Upper lobe of left lung (tissue), 6 donors: Measurements from ENCODE around the gene TRAPPC11. TPM values are rescaled to one million over a fixed set of nuclear protein-coding genes. Genes with fewer than 3 reads are reported as not detected.

ENCODE experiments used
- ATAC-seq, 2 donors: fragments of 200-7000 bp; cut with Tn5 transposase; one replicate each; pipeline ENCODE4 v1.9.1; 2022; ENCODE audit warnings: mild to moderate bottlenecking in 2 of 2, moderate library complexity in 2 of 2; ENCODE audit not compliant: low FRiP score in 2 of 2
- DNase-seq, 2 donors: peaks; one replicate each; pipeline ENCODE4 v3.0.0-alpha.2; 2019 to 2020
- H3K27ac ChIP-seq, 4 donors: fragments of 200-600 bp; sonication (generic); one replicate each; pipeline ENCODE4 v1.5.1; 2016 to 2019
- H3K27me3 ChIP-seq, 4 donors: fragments of 200-600 bp; sonication (generic); one replicate each; pipeline ENCODE4 v1.5.1; 2017 to 2019
- H3K36me3 ChIP-seq, 4 donors: fragments of 200-600 bp; sonication (generic); one replicate each; pipeline ENCODE4 v1.5.1; 2016 to 2019
- H3K4me1 ChIP-seq, 4 donors: fragments of 200-600 bp; sonication (generic); one replicate each; pipeline ENCODE4 v1.5.1; 2018 to 2019
- H3K4me3 ChIP-seq, 4 donors: fragments of 200-600 bp; sonication (generic); one replicate each; pipeline ENCODE4 v1.5.1; 2017 to 2019; ENCODE audit warnings: mild to moderate bottlenecking in 2 of 4, moderate library complexity in 1 of 4
- H3K9me3 ChIP-seq, 4 donors: fragments of 200-600 bp; sonication (generic); one replicate each; pipeline ENCODE4 v1.5.1; 2018 to 2019
- EP300 ChIP-seq, 4 donors: sonication (generic); formaldehyde crosslinking; IDR thresholded peaks; one replicate each; pipeline ENCODE4 v1.5.1; 2017; ENCODE audit warnings: antibody characterized with exemption in 4 of 4, control low read depth in 2 of 4
- POLR2A ChIP-seq, 4 donors: fragments of 450-650 bp; IDR thresholded peaks; one replicate each; pipeline ENCODE4 v1.5.1; 2016 to 2017; ENCODE audit warnings: antibody characterized with exemption in 4 of 4, mild to moderate bottlenecking in 2 of 4
- POLR2AphosphoS5 ChIP-seq, 2 donors: sonication (generic); formaldehyde crosslinking; IDR thresholded peaks; one replicate each; pipeline ENCODE4 v1.5.1; 2017; ENCODE audit warnings: antibody characterized with exemption in 2 of 2
- WGBS, 2 donors: methylation state at CpG; one replicate each; pipeline ENCODE4 v1.1.5; 2017 to 2018; 5-methylcytosine and 5-hydroxymethylcytosine counted together
- total RNA-seq, 6 donors: library from RNA; depleted of rRNA in 4 of 6; stranded (reverse); fragments of >200 nt in 4 of 6; gene quantifications; one replicate each; pipeline versions ENCODE4 v1.1.0 to v1.2.1, GENCODE V29; 2016 to 2021
- TF ChIP-seq, protein P1 (sequence below), 6 experiments: fragments of 450-650 bp in 4 of 6; fragments of 200-600 bp in 2 of 6; sonication (generic) in 2 of 6; IDR thresholded peaks; one replicate each; pipeline ENCODE4 v1.5.1; 2016 to 2019; ENCODE audit warnings: antibody characterized with exemption in 6 of 6
- donor health status: DM: no; HTN: no; CAD: no; lungs with moderate emphysema.
- donor health status: DM: no; HTN: yes; CAD: no; lungs with severe emphysema.

The TRAPPC11 gene
- total RNA-seq, 6 donors from 2014 or later: 33.0 to 73.3 (median 39.1) TPM

DNA sequence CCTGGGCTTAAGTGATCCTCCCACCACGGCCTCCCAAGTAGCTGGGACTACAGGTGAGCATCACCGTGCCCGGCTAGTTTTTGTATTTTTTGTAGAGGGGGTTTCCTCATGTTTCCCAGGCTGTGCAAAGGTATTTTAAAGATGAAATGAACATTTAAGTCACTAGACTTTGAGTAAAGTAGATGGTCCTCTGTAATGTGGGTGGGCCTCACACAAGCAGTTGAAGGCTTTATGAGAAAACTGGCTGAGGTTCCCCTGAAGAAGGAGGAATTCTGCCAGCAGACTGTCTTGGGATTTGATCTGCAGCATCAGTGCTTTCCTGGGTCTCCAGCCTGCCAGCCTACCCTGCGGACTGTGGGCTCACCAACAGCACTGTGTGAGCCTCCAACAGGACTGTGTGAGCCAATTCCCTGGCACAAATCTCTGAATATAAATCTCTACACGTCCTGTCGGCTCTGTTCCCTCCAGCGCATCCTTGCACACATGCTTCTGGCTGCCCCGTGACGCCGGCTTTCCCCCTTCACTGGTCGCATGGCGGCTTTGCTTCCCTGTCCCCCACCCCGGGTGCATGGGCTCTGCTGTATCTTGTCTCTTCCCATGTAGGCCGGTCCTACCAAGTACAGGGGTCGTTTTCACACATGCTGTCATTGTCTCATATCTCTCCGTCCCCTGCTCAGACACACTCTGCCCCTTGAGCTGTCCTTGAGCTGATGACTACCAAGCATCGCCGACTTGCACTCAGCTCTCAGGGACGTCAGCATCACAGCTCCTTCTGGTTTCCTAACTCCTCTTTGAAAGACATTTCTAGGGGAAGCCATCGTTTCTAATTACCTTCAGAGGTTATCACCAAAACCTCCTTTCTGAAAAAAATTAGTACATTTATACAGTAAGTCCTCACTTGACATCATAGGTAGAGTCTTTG is 46.5 kb upstream of the TRAPPC11 start:
- H3K4me3 ChIP-seq: no peak overlapping the region
- peaks cover 0 to 11% (median 0%) of the 10 kb centered on the region in 4 donors for H3K4me1 ChIP-seq
- no peaks in the 10 kb centered on the region for H3K36me3 ChIP-seq
- H3K9me3 ChIP-seq: no peaks in the 10 kb centered on the region
- DNase-seq (peak in 1 of 2 donors; percentile 53), ATAC-seq (no peak)
- no peaks in the 10 kb centered on the region for H3K27me3 ChIP-seq
- 85 to 88% methylated on average over 20 of the region's 20 CpGs for WGBS, 2 donors
- H3K27ac ChIP-seq: no peak overlapping the region
- TF ChIP-seq POLR2AphosphoS5 (IDR thresholded peaks at IDR 0.05) (no peak), EP300 (IDR thresholded peaks at IDR 0.05) (no peak), POLR2A (IDR thresholded peaks at IDR 0.05) (no peak)
- TF ChIP-seq, protein P1, sequence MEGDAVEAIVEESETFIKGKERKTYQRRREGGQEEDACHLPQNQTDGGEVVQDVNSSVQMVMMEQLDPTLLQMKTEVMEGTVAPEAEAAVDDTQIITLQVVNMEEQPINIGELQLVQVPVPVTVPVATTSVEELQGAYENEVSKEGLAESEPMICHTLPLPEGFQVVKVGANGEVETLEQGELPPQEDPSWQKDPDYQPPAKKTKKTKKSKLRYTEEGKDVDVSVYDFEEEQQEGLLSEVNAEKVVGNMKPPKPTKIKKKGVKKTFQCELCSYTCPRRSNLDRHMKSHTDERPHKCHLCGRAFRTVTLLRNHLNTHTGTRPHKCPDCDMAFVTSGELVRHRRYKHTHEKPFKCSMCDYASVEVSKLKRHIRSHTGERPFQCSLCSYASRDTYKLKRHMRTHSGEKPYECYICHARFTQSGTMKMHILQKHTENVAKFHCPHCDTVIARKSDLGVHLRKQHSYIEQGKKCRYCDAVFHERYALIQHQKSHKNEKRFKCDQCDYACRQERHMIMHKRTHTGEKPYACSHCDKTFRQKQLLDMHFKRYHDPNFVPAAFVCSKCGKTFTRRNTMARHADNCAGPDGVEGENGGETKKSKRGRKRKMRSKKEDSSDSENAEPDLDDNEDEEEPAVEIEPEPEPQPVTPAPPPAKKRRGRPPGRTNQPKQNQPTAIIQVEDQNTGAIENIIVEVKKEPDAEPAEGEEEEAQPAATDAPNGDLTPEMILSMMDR (IDR thresholded peaks at IDR 0.05): no peak

DNA sequence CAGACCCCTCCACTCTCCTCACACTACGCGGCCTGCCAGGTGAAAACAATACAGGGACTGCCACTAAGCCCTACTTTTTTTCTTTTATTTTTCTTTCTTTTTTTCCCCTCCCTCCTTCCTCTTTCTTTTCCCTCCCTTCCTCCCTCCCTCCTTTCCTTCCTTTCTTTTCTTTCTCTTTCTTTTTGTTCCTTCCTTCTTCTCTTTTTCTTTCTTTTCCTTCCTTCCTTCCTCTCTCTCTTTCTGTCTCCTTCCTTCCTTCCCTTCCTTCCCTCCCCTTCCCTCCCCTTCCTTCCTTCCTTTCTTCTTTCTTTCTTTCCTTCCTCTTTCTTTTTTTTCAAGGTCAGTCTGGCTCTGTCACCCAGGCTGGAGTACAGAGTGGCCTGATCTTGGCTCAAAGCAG is 42.0 kb upstream of the TRAPPC11 start:
- no peaks in the 10 kb centered on the region for H3K36me3 ChIP-seq
- ATAC-seq (no peak), DNase-seq (no peak)
- TF ChIP-seq POLR2AphosphoS5 (IDR thresholded peaks at IDR 0.05) (no peak), EP300 (IDR thresholded peaks at IDR 0.05) (no peak), POLR2A (IDR thresholded peaks at IDR 0.05) (no peak)
- TF ChIP-seq, protein P1 (IDR thresholded peaks at IDR 0.05): no peak
- H3K27ac ChIP-seq: no peak overlapping the region
- H3K4me3 ChIP-seq: no peak overlapping the region
- H3K27me3 ChIP-seq: no peaks in the 10 kb centered on the region
- 96 to 97% methylated on average over 2 of the region's 2 CpGs for WGBS, 2 donors
- no peaks in the 10 kb centered on the region for H3K9me3 ChIP-seq
- peaks cover 0 to 4% (median under 1%) of the 10 kb centered on the region in 4 donors for H3K4me1 ChIP-seq

DNA sequence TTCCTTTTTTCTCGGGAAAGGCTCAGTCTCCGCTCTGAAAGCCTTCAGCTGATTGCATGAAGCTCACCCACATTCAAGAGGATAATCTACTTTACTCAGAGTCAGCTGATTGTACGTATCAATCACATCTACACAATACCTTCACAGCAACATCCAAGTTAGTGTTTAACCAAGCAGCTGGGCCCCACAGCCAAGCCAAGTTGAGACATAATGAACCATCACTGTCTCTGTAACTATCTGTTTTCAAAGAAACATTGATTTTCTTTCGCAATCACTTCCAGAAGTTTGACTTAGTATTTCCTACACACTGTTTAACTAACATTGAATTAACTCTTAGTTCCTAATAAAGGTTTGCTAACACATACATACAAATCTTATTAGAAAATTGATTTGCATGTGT is 40.4 kb upstream of the TRAPPC11 start:
- Histone ChIP-seq H3K9me3 (no peaks in the 10 kb centered on the region), H3K4me1 (peaks cover 0 to 4% (median 2%) of the 10 kb centered on the region in 4 donors), H3K4me3 (no peak overlapping the region), H3K27me3 (no peaks in the 10 kb centered on the region), H3K27ac (no peak overlapping the region), H3K36me3 (no peaks in the 10 kb centered on the region)
- 68 to 76% methylated on average over 4 of the region's 4 CpGs for WGBS, 2 donors
- TF ChIP-seq, protein P1 (IDR thresholded peaks at IDR 0.05): no peak
- TF ChIP-seq POLR2A (IDR thresholded peaks at IDR 0.05): no peak
- DNase-seq (no peak), ATAC-seq (peak in 1 of 2 donors; percentile 48)

DNA sequence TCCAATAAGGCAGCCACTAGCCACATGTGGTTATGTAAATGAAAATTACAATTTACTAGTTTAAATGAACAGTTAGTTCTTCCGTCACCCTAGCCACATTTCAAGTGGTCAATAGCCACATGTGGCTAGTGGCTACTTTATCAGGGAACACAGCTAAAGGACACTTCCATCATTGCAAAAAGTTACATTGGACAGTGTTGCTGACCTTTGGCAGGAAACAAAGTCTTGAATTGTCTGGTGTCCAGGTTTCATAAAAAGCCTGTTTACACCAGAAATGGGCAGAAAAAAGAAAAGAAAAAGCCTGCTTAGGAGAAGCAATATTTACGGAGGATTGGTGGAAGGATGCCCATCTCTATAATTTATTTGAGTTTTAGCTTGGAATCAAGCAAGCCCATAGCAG is 38.7 kb upstream of the TRAPPC11 start:
- TF ChIP-seq POLR2A (IDR thresholded peaks at IDR 0.05) (no peak), EP300 (IDR thresholded peaks at IDR 0.05) (no peak), POLR2AphosphoS5 (IDR thresholded peaks at IDR 0.05) (no peak)
- TF ChIP-seq, protein P1 (IDR thresholded peaks at IDR 0.05): no peak
- no peaks in the 10 kb centered on the region for H3K9me3 ChIP-seq
- H3K27me3 ChIP-seq: no peaks in the 10 kb centered on the region
- WGBS, 2 donors: 77 to 92% methylated on average over 2 of the region's 2 CpGs
- peaks cover 0 to 4% (median 2%) of the 10 kb centered on the region in 4 donors for H3K4me1 ChIP-seq
- H3K27ac ChIP-seq: no peak overlapping the region
- no peak for DNase-seq
- ATAC-seq: no peak
- no peaks in the 10 kb centered on the region for H3K36me3 ChIP-seq
- no peak overlapping the region for H3K4me3 ChIP-seq
